Liver (tissue), 9 donors: ENCODE results near the gene BEGAIN. TPM values are rescaled to one million over a fixed set of nuclear protein-coding genes. Genes with fewer than 3 reads are reported as not detected.

Experiments used
- DNase-seq: peaks from one replicate; pipeline ENCODE4 v3.0.0-alpha.2; 2017; ENCODE audit warnings: low spot score
- H3K27ac ChIP-seq, 2 donors: one replicate each; pipeline ENCODE4 v1.7.0; 2013; ENCODE audit warnings: inconsistent platforms in 2 of 2, low read length in 2 of 2, control low read depth in 1 of 2, low read depth in 1 of 2, mild to moderate bottlenecking in 1 of 2
- H3K27me3 ChIP-seq, 4 donors: one replicate each; pipeline versions ENCODE4 v1.6.1 to v1.7.0; 2013; ENCODE audit warnings: low read length in 3 of 4, inconsistent platforms in 1 of 4, mild to moderate bottlenecking in 1 of 4, moderate library complexity in 1 of 4; ENCODE audit not compliant: control insufficient read depth in 4 of 4, insufficient read depth in 4 of 4
- H3K36me3 ChIP-seq, 4 donors: one replicate each; pipeline versions ENCODE4 v1.6.1 to v1.7.0; 2013; ENCODE audit warnings: low read length in 3 of 4, mild to moderate bottlenecking in 3 of 4, low read depth in 1 of 4, moderate library complexity in 1 of 4; ENCODE audit not compliant: control insufficient read depth in 4 of 4, insufficient read depth in 3 of 4
- H3K4me1 ChIP-seq, 4 donors: one replicate each; pipeline versions ENCODE4 v1.6.1 to v1.7.0; 2013; ENCODE audit warnings: low read length in 3 of 4, mild to moderate bottlenecking in 3 of 4, moderate library complexity in 1 of 4; ENCODE audit not compliant: control insufficient read depth in 4 of 4, insufficient read depth in 4 of 4
- H3K4me3 ChIP-seq, 3 donors: one replicate each; pipeline versions ENCODE4 v1.6.1 to v1.7.0; 2013; ENCODE audit warnings: low read length in 3 of 3, control low read depth in 1 of 3, low read depth in 1 of 3, mild to moderate bottlenecking in 1 of 3
- H3K9ac ChIP-seq, 2 donors: one replicate each; pipeline ENCODE4 v1.7.0; 2013; ENCODE audit warnings: low read length in 2 of 2, mild to moderate bottlenecking in 2 of 2, moderate library complexity in 2 of 2, control low read depth in 1 of 2, low read depth in 1 of 2
- H3K9me3 ChIP-seq, 4 donors: one replicate each; pipeline versions ENCODE4 v1.6.1 to v1.7.0; 2013; ENCODE audit warnings: low read length in 3 of 4; ENCODE audit not compliant: control insufficient read depth in 4 of 4
- ATF3 ChIP-seq: IDR thresholded peaks from 2 replicates; pipeline ENCODE4 v1.6.1; 2016; ENCODE audit warnings: antibody characterized with exemption
- CTCF ChIP-seq: fragments of 150-350 bp; IDR thresholded peaks from 2 replicates; pipeline ENCODE4 v1.5.1; 2017; ENCODE audit warnings: improper control_type of control experiment, low read depth, low read length; ENCODE audit not compliant: missing input control
- EGR1 ChIP-seq, 2 donors: IDR thresholded peaks; 2 replicates each; pipeline ENCODE4 v1.6.1; 2016 to 2018; ENCODE audit warnings: antibody characterized with exemption in 2 of 2, low read depth in 2 of 2
- FOXA1 ChIP-seq: IDR thresholded peaks from 2 replicates; pipeline ENCODE4 v1.6.1; 2016; ENCODE audit warnings: antibody characterized with exemption
- FOXA2 ChIP-seq: IDR thresholded peaks from 2 replicates; pipeline ENCODE4 v1.6.1; 2016; ENCODE audit warnings: antibody characterized with exemption
- GABPA ChIP-seq, 2 donors: IDR thresholded peaks in 1 of 2; conservative IDR thresholded peaks in 1 of 2; 2 replicates each; pipeline ENCODE4 v1.6.1; 2016; ENCODE audit warnings: antibody characterized with exemption in 2 of 2, mild to moderate bottlenecking in 1 of 2, moderate library complexity in 1 of 2
- HNF4A ChIP-seq, 2 donors: conservative IDR thresholded peaks; 2 replicates each; pipeline ENCODE4 v1.6.1; 2016; ENCODE audit warnings: antibody characterized with exemption in 2 of 2, mild to moderate bottlenecking in 2 of 2
- HNF4G ChIP-seq: IDR thresholded peaks from 2 replicates; pipeline ENCODE4 v1.6.1; 2016; ENCODE audit warnings: antibody characterized with exemption
- JUND ChIP-seq, 2 donors: IDR thresholded peaks; 2 replicates each; pipeline ENCODE4 v1.6.1; 2016; ENCODE audit warnings: antibody characterized with exemption in 2 of 2
- MAX ChIP-seq: IDR thresholded peaks from 2 replicates; pipeline ENCODE4 v1.6.1; 2016; ENCODE audit warnings: antibody characterized with exemption
- NR2F2 ChIP-seq: IDR thresholded peaks from 2 replicates; pipeline ENCODE4 v1.6.1; 2016; ENCODE audit warnings: antibody characterized with exemption
- RAD21 ChIP-seq, 2 donors: IDR thresholded peaks; 2 replicates each; pipeline ENCODE4 v1.6.1; 2016; ENCODE audit warnings: antibody characterized with exemption in 2 of 2, mild to moderate bottlenecking in 2 of 2
- REST ChIP-seq: IDR thresholded peaks from 2 replicates; pipeline ENCODE4 v1.6.1; 2016; ENCODE audit warnings: antibody characterized with exemption, mild to moderate bottlenecking
- RXRA ChIP-seq, 2 donors: IDR thresholded peaks; 2 replicates each; pipeline ENCODE4 v1.6.1; 2017 to 2018; ENCODE audit warnings: antibody characterized with exemption in 2 of 2, mild to moderate bottlenecking in 1 of 2
- SP1 ChIP-seq: IDR thresholded peaks from 2 replicates; pipeline ENCODE4 v1.6.1; 2018; ENCODE audit warnings: antibody characterized with exemption, mild to moderate bottlenecking
- TAF1 ChIP-seq: conservative IDR thresholded peaks from 2 replicates; pipeline ENCODE4 v1.6.1; 2016; ENCODE audit warnings: antibody characterized with exemption, mild to moderate bottlenecking
- YY1 ChIP-seq: IDR thresholded peaks from 2 replicates; pipeline ENCODE4 v1.6.1; 2016; ENCODE audit warnings: antibody characterized with exemption, mild to moderate bottlenecking
- ZBTB33 ChIP-seq: IDR thresholded peaks from 2 replicates; pipeline ENCODE4 v1.6.1; 2016; ENCODE audit warnings: antibody characterized with exemption
- WGBS: extraction: QIAGEN DNeasy Blood & Tissue Kit; methylation state at CpG from one replicate; pipeline ENCODE4 v1.1.7; 2013; 5-methylcytosine and 5-hydroxymethylcytosine counted together
- polyA plus RNA-seq, 2 donors: library from polyadenylated mRNA; stranded (reverse) in 1 of 2; unstranded in 1 of 2; fragments of 200-250 nt in 1 of 2; fragments of >200 nt in 1 of 2; fragmentation: Nextera tagmentation in 1 of 2; extraction: Ambion mirVana in 1 of 2; gene quantifications; one replicate each; pipeline versions ENCODE4 v1.2.1 to v1.2.3, GENCODE V29; 2013 to 2015
- total RNA-seq, 2 donors: library from RNA; depleted of rRNA; stranded (reverse); fragments of >200 nt; gene quantifications; one replicate each; pipeline ENCODE4 v1.2.3, GENCODE V29; 2014
- donor health status: healthy.
- donor health status: healthy.
- donor health status: healthy.
- donor health status: healthy.
- donor health status: healthy.

BEGAIN gene
- total and polyA plus RNA-seq, 4 donors = 0.11 to 1.9 (median 0.29) TPM

GRCh38 chr14:100605230-100605629, 18.0 kb upstream of the BEGAIN start:
- no peak overlapping the region for H3K4me3 ChIP-seq
- DNase-seq = no peak
- H3K27me3 ChIP-seq = no peaks in the 10 kb centered on the region
- no peaks in the 10 kb centered on the region for H3K36me3 ChIP-seq
- no peaks in the 10 kb centered on the region for H3K9me3 ChIP-seq
- no peak overlapping the region for H3K27ac ChIP-seq
- no peaks in the 10 kb centered on the region for H3K4me1 ChIP-seq
- no peak overlapping the region for H3K9ac ChIP-seq
- WGBS = 86% methylated on average over 4 of the region's 4 CpGs
- TF ChIP-seq REST = no peak
- TF ChIP-seq CTCF = no peak

GRCh38 chr14:100604709-100605108, 17.5 kb upstream of the BEGAIN start:
- Histone ChIP-seq H3K4me3 (no peak overlapping the region), H3K9me3 (no peaks in the 10 kb centered on the region), H3K9ac (no peak overlapping the region), H3K27ac (no peak overlapping the region), H3K4me1 (no peaks in the 10 kb centered on the region), H3K27me3 (no peaks in the 10 kb centered on the region), H3K36me3 (no peaks in the 10 kb centered on the region)
- TF ChIP-seq MAX (no peak), JUND (IDR thresholded peaks at IDR 0.05) (no peak), RXRA (IDR thresholded peaks at IDR 0.05) (no peak), HNF4A (conservative IDR thresholded peaks at IDR 0.05) (no peak), GABPA (IDR thresholded peaks at IDR 0.05 in 1 of 2, conservative IDR thresholded peaks at IDR 0.05 in 1 of 2) (no peak), HNF4G (no peak), TAF1 (no peak), REST (no peak), SP1 (no peak), ZBTB33 (no peak), RAD21 (IDR thresholded peaks at IDR 0.05) (no peak), FOXA2 (no peak), FOXA1 (no peak), NR2F2 (no peak), YY1 (no peak), ATF3 (no peak), EGR1 (IDR thresholded peaks at IDR 0.05; ENCODE audit: low read depth in 2 of 2) (no peak)
- 93% methylated on average over 24 of the region's 24 CpGs for WGBS
- DNase-seq = no peak
